GM23338 (cell line): ENCODE data around the gene CDK5RAP2. TPM values are rescaled to one million over a fixed set of nuclear protein-coding genes. Genes with fewer than 3 reads are reported as not detected.

Source experiments
- ATAC-seq: fragments of 200-7000 bp; cut with Tn5 transposase; 3 replicates; pipeline ENCODE4 v1.9.1; 2020
- DNase-seq: peaks from one replicate; pipeline ENCODE4 v3.0.0-alpha.2; 2015; ENCODE audit warnings: low spot score
- H2AFZ ChIP-seq: fragments of 200-600 bp; sonication (generic); 2 replicates; pipeline ENCODE4 v1.8.0; 2016; ENCODE audit warnings: antibody characterized with exemption, mild to moderate bottlenecking, moderate library complexity
- H3F3A ChIP-seq: fragments of 200-600 bp; sonication (generic); replicated peaks from 2 replicates; pipeline ENCODE4 v1.8.0; 2017; ENCODE audit warnings: antibody characterized with exemption, mixed run types, low read depth
- H3K27ac ChIP-seq: fragments of 200-600 bp; sonication (generic); 2 replicates; pipeline ENCODE4 v1.6.1; 2016; ENCODE audit warnings: low read depth
- H3K27me3 ChIP-seq: fragments of 200-600 bp; sonication (generic); 2 replicates; pipeline ENCODE4 v1.8.0; 2016; ENCODE audit warnings: mild to moderate bottlenecking, mixed run types, moderate library complexity; ENCODE audit not compliant: insufficient read depth
- H3K36me3 ChIP-seq: fragments of 200-600 bp; sonication (generic); 2 replicates; pipeline ENCODE4 v1.8.0; 2016; ENCODE audit warnings: mild to moderate bottlenecking; ENCODE audit not compliant: insufficient read depth
- H3K4me1 ChIP-seq: fragments of 200-600 bp; sonication (generic); 2 replicates; pipeline ENCODE4 v1.8.0; 2016; ENCODE audit warnings: mild to moderate bottlenecking, moderate library complexity; ENCODE audit not compliant: insufficient read depth
- H3K4me2 ChIP-seq: fragments of 200-600 bp; sonication (generic); 2 replicates; pipeline ENCODE4 v1.7.1; 2017; ENCODE audit warnings: mixed run types
- H3K4me3 ChIP-seq: fragments of 200-600 bp; sonication (generic); 2 replicates; pipeline ENCODE4 v1.6.1; 2016; ENCODE audit warnings: mixed run types
- H3K79me2 ChIP-seq: fragments of 200-600 bp; sonication (generic); replicated peaks from 2 replicates; pipeline ENCODE4 v1.8.0; 2017; ENCODE audit warnings: mild to moderate bottlenecking; ENCODE audit not compliant: insufficient read depth
- H3K9me2 ChIP-seq: fragments of 200-600 bp; sonication (generic); 2 replicates; pipeline ENCODE4 v1.8.0; 2017; ENCODE audit not compliant: insufficient read depth
- H4K20me1 ChIP-seq: fragments of 200-600 bp; sonication (generic); replicated peaks from 2 replicates; pipeline ENCODE4 v1.8.0; 2017; ENCODE audit warnings: mild to moderate bottlenecking; ENCODE audit not compliant: insufficient read depth
- H3K27ac Mint-ChIP-seq: 2 replicates; pipeline ENCODE4 v1.8.0; 2020; ENCODE audit warnings: inconsistent platforms, mild to moderate bottlenecking, moderate library complexity, mixed read lengths
- H3K27me3 Mint-ChIP-seq: 3 replicates; pipeline ENCODE4 v1.8.0; 2022; ENCODE audit warnings: low read depth, mild to moderate bottlenecking, moderate library complexity, mixed read lengths, inconsistent platforms; ENCODE audit not compliant: insufficient read depth, poor library complexity
- H3K36me3 Mint-ChIP-seq: 3 replicates; pipeline ENCODE4 v1.8.0; 2021; ENCODE audit warnings: low read depth, mild to moderate bottlenecking, inconsistent platforms, moderate library complexity, mixed read lengths
- H3K4me1 Mint-ChIP-seq: 3 replicates; pipeline ENCODE4 v1.8.0; 2020; ENCODE audit warnings: mild to moderate bottlenecking, inconsistent platforms, mixed read lengths
- H3K4me3 Mint-ChIP-seq: 3 replicates; pipeline ENCODE4 v1.8.0; 2021; ENCODE audit warnings: moderate library complexity, mild to moderate bottlenecking, inconsistent platforms, mixed read lengths
- H3K9me3 Mint-ChIP-seq: 3 replicates; pipeline ENCODE4 v1.8.0; 2020; ENCODE audit warnings: moderate library complexity, mild to moderate bottlenecking, inconsistent platforms, mixed read lengths
- CREB1 ChIP-seq: fragments of 250-450 bp; sonication (Bioruptor Pico); IDR thresholded peaks from 2 replicates; pipeline ENCODE4 v1.5.0; 2020; ENCODE audit warnings: low read depth, mild to moderate bottlenecking, moderate library complexity
- EZH2 ChIP-seq: fragments of 200-600 bp; sonication (generic); IDR thresholded peaks from one replicate; pipeline ENCODE4 v1.8.0; 2017; ENCODE audit warnings: antibody characterized with exemption, mild to moderate bottlenecking, low read depth; ENCODE audit not compliant: unreplicated experiment
- EZH2phosphoT487 ChIP-seq: fragments of 200-600 bp; sonication (generic); IDR thresholded peaks from one replicate; pipeline ENCODE4 v1.8.1; 2018; ENCODE audit warnings: antibody characterized with exemption; ENCODE audit not compliant: unreplicated experiment
- JUNB ChIP-seq: IDR thresholded peaks from one replicate; pipeline ENCODE4 v1.6.1; 2016; ENCODE audit warnings: antibody characterized with exemption; ENCODE audit not compliant: unreplicated experiment
- NANOG ChIP-seq: IDR thresholded peaks from 2 replicates; pipeline ENCODE4 v1.6.1; 2016; ENCODE audit warnings: antibody characterized with exemption, borderline replicate concordance
- POLR2AphosphoS5 ChIP-seq: IDR thresholded peaks from 2 replicates; pipeline ENCODE4 v1.6.1; 2016; ENCODE audit warnings: antibody characterized with exemption, low read depth
- REST ChIP-seq: IDR thresholded peaks from one replicate; pipeline ENCODE4 v1.6.1; 2018; ENCODE audit warnings: antibody characterized with exemption; ENCODE audit not compliant: unreplicated experiment
- STAT1 ChIP-seq: IDR thresholded peaks from one replicate; pipeline ENCODE4 v1.6.1; 2016; ENCODE audit warnings: antibody characterized with exemption; ENCODE audit not compliant: unreplicated experiment
- ZNF114 ChIP-seq: fragments of 250-450 bp; sonication (Bioruptor Pico); IDR thresholded peaks from 2 replicates; pipeline ENCODE4 v1.5.0; 2020; ENCODE audit warnings: mild to moderate bottlenecking, moderate library complexity
- ZNF331 ChIP-seq: fragments of 250-450 bp; sonication (Bioruptor Pico); IDR thresholded peaks from 2 replicates; pipeline ENCODE4 v1.5.0; 2020; ENCODE audit warnings: low read depth, mild to moderate bottlenecking, moderate library complexity
- ZNF462 ChIP-seq: fragments of 250-450 bp; sonication (Bioruptor Pico); IDR thresholded peaks from 2 replicates; pipeline ENCODE4 v1.5.0; 2020; ENCODE audit warnings: mild to moderate bottlenecking, moderate library complexity
- polyA plus RNA-seq: library from polyadenylated mRNA; unstranded; fragments of >200 nt; fragmentation: Nextera tagmentation; extraction: Ambion mirVana; gene quantifications from 2 replicates; pipeline ENCODE4 v1.2.1, GENCODE V29; 2016
- total RNA-seq: library from RNA; depleted of rRNA; stranded (reverse); fragments of >200 nt; shearing (Covaris generic); gene quantifications from 2 replicates; pipeline ENCODE4 v1.2.3, GENCODE V29; 2014
- TF ChIP-seq, protein P1 (sequence below): IDR thresholded peaks from 2 replicates; pipeline ENCODE4 v1.6.1; 2016; ENCODE audit warnings: antibody characterized with exemption
- TF ChIP-seq, protein P2 (sequence below), 2 experiments: fragments of 200-600 bp in 1 of 2; sonication (generic) in 1 of 2; conservative IDR thresholded peaks; 2 replicates each; pipeline versions ENCODE4 v1.5.1 to v1.6.1; 2016 to 2017; ENCODE audit warnings: antibody characterized with exemption in 2 of 2, low read depth in 2 of 2, mild to moderate bottlenecking in 2 of 2, moderate library complexity in 1 of 2

Gene CDK5RAP2
- total and polyA plus RNA-seq, 2 experiments from 2014 or later = 50.7 to 65.7 TPM

GRCh38 chr9:120384925-120385272 lies 195.1 kb downstream of the CDK5RAP2 start:
- no peak overlapping the region for H3K4me2 ChIP-seq
- ATAC-seq (no peak), DNase-seq (no peak)
- peaks cover 23% of the 10 kb centered on the region for H3K27me3 Mint-ChIP-seq
- H4K20me1 ChIP-seq = no peaks in the 10 kb centered on the region
- H2AFZ ChIP-seq = no peak overlapping the region
- H3K4me3 Mint-ChIP-seq = no peak overlapping the region
- H3K27me3 ChIP-seq = no peaks in the 10 kb centered on the region
- H3K79me2 ChIP-seq = no peaks in the 10 kb centered on the region
- no peaks in the 10 kb centered on the region; the same call in 2 of the 3 replicates for H3K9me3 Mint-ChIP-seq
- no peak overlapping the region for H3K27ac ChIP-seq
- no peaks in the 10 kb centered on the region for H3K4me1 ChIP-seq
- no peak overlapping the region for H3K27ac Mint-ChIP-seq
- H3K4me1 Mint-ChIP-seq = peaks cover 8% of the 10 kb centered on the region; the same call in 2 of the 3 replicates
- H3K36me3 ChIP-seq = no peaks in the 10 kb centered on the region; the same call in 1 of the 2 replicates
- TF ChIP-seq JUNB = no peak
- no peak for TF ChIP-seq ZNF462 (CRISPR knock-in tag)
- no peak; the same call in 1 of the 2 replicates for TF ChIP-seq POLR2AphosphoS5
- TF ChIP-seq, protein P1, sequence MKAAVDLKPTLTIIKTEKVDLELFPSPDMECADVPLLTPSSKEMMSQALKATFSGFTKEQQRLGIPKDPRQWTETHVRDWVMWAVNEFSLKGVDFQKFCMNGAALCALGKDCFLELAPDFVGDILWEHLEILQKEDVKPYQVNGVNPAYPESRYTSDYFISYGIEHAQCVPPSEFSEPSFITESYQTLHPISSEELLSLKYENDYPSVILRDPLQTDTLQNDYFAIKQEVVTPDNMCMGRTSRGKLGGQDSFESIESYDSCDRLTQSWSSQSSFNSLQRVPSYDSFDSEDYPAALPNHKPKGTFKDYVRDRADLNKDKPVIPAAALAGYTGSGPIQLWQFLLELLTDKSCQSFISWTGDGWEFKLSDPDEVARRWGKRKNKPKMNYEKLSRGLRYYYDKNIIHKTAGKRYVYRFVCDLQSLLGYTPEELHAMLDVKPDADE = no peak
- no peak for TF ChIP-seq NANOG
- TF ChIP-seq STAT1 = no peak
- TF ChIP-seq EZH2 = no peak
- TF ChIP-seq CREB1 (CRISPR knock-in tag) = no peak
- no peak for TF ChIP-seq ZNF331 (CRISPR knock-in tag)
- TF ChIP-seq ZNF114 = no peak
- TF ChIP-seq EZH2phosphoT487 = no peak
- TF ChIP-seq, protein P2, sequence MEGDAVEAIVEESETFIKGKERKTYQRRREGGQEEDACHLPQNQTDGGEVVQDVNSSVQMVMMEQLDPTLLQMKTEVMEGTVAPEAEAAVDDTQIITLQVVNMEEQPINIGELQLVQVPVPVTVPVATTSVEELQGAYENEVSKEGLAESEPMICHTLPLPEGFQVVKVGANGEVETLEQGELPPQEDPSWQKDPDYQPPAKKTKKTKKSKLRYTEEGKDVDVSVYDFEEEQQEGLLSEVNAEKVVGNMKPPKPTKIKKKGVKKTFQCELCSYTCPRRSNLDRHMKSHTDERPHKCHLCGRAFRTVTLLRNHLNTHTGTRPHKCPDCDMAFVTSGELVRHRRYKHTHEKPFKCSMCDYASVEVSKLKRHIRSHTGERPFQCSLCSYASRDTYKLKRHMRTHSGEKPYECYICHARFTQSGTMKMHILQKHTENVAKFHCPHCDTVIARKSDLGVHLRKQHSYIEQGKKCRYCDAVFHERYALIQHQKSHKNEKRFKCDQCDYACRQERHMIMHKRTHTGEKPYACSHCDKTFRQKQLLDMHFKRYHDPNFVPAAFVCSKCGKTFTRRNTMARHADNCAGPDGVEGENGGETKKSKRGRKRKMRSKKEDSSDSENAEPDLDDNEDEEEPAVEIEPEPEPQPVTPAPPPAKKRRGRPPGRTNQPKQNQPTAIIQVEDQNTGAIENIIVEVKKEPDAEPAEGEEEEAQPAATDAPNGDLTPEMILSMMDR (conservative IDR thresholded peaks at IDR 0.05; ENCODE audit: low read depth in 2 of 2) = no peak
- TF ChIP-seq REST = no peak
- no peaks in the 10 kb centered on the region for H3F3A ChIP-seq
- H3K4me3 ChIP-seq = no peak overlapping the region
- no peaks in the 10 kb centered on the region for H3K9me2 ChIP-seq
- H3K36me3 Mint-ChIP-seq = peaks cover 24% of the 10 kb centered on the region
